HFFc6 (cell line): ENCODE data around the gene CAV3. TPM values are rescaled to one million over a fixed set of nuclear protein-coding genes. Genes with fewer than 3 reads are reported as not detected.
A peak's percentile ranks its signal among the peaks of the same experiment; 100 is the strongest.

ENCODE experiments used
- DNase-seq: peaks from one replicate; pipeline ENCODE4 v3.0.0-alpha.2; 2018
- H3K27ac Mint-ChIP-seq: 2 replicates; pipeline ENCODE4 v1.8.0; 2020; ENCODE audit warnings: mild to moderate bottlenecking, mixed read lengths
- H3K27me3 Mint-ChIP-seq: 2 replicates; pipeline ENCODE4 v1.8.0; 2021; ENCODE audit warnings: mild to moderate bottlenecking, moderate library complexity, mixed read lengths; ENCODE audit not compliant: insufficient read depth
- H3K36me3 Mint-ChIP-seq: 2 replicates; pipeline ENCODE4 v1.8.0; 2021; ENCODE audit warnings: low read depth, mixed read lengths
- H3K4me1 Mint-ChIP-seq: 2 replicates; pipeline ENCODE4 v1.8.0; 2020; ENCODE audit warnings: low read depth, mixed read lengths
- H3K4me3 Mint-ChIP-seq: 2 replicates; pipeline ENCODE4 v1.8.0; 2020; ENCODE audit warnings: mild to moderate bottlenecking, moderate library complexity, mixed read lengths
- H3K9me3 Mint-ChIP-seq: 2 replicates; pipeline ENCODE4 v1.8.0; 2020; ENCODE audit warnings: mild to moderate bottlenecking, mixed read lengths
- total RNA-seq, 6 experiments: library from RNA; stranded (reverse); fragmentation: NEBNext Ultra II Directional; extraction: Animal tissue kit (Norgen Biotek cat#: 25700); gene quantifications; 2 replicates in 1 of 6; 3 replicates in 5 of 6; pipeline ENCODE4 v1.2.3, GENCODE V29; 2021
- TF ChIP-seq, protein P1 (sequence below): fragments of 200-600 bp; sonication (generic); IDR thresholded peaks from 2 replicates; pipeline ENCODE4 v1.5.0; 2021; ENCODE audit warnings: antibody characterized with exemption, mild to moderate bottlenecking

CAV3 gene
- total RNA-seq, 6 experiments from 2014 or later: 0.25 TPM; not detected in 5

DNA sequence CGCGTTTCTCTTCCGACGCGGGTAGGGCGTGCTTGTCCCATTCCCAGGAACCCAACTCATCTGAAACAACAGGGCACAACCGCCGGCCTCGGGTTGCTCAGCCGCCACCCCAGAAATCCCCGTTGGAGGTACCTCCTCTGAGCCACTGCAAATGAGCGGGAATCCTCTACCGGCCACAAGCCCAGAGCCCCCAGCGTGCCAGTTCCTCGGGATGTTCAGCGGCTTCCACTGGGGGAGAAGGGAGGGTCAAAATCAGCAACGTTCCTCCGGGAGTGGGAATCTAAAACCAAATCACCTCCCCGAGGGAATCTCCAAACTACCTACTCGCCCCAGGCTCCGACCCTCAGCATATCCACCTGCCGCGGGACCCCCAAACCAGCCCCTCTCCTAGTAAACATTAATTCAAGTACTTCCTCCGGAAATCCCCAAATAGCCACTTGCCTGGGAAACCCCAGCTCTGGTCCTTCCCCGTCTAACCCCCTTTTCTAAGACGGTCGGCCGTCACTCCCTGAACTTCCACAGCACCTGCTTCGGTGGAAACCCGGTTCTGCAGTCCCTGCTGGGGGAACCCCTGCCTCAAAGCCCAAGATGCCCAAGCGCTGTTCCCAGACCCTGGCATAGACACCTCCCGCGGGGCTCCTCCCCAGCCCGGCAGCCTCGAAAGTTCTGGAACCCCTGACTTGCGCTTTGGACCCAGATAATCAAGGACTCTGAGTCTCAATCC lies 34.9 kb downstream of the CAV3 start:
- H3K9me3 Mint-ChIP-seq: peaks cover 26% of the 10 kb centered on the region; the same call in 1 of the 2 replicates
- TF ChIP-seq, protein P1, sequence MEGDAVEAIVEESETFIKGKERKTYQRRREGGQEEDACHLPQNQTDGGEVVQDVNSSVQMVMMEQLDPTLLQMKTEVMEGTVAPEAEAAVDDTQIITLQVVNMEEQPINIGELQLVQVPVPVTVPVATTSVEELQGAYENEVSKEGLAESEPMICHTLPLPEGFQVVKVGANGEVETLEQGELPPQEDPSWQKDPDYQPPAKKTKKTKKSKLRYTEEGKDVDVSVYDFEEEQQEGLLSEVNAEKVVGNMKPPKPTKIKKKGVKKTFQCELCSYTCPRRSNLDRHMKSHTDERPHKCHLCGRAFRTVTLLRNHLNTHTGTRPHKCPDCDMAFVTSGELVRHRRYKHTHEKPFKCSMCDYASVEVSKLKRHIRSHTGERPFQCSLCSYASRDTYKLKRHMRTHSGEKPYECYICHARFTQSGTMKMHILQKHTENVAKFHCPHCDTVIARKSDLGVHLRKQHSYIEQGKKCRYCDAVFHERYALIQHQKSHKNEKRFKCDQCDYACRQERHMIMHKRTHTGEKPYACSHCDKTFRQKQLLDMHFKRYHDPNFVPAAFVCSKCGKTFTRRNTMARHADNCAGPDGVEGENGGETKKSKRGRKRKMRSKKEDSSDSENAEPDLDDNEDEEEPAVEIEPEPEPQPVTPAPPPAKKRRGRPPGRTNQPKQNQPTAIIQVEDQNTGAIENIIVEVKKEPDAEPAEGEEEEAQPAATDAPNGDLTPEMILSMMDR: no peak
- H3K27me3 Mint-ChIP-seq: peaks cover 13% of the 10 kb centered on the region
- peaks cover 52% of the 10 kb centered on the region for H3K36me3 Mint-ChIP-seq
- H3K4me1 Mint-ChIP-seq: peaks cover 56% of the 10 kb centered on the region
- peak; percentile 40 for DNase-seq
- peak overlapping the region; percentile 91 for H3K27ac Mint-ChIP-seq
- peak overlapping the region; percentile 97 for H3K4me3 Mint-ChIP-seq

DNA sequence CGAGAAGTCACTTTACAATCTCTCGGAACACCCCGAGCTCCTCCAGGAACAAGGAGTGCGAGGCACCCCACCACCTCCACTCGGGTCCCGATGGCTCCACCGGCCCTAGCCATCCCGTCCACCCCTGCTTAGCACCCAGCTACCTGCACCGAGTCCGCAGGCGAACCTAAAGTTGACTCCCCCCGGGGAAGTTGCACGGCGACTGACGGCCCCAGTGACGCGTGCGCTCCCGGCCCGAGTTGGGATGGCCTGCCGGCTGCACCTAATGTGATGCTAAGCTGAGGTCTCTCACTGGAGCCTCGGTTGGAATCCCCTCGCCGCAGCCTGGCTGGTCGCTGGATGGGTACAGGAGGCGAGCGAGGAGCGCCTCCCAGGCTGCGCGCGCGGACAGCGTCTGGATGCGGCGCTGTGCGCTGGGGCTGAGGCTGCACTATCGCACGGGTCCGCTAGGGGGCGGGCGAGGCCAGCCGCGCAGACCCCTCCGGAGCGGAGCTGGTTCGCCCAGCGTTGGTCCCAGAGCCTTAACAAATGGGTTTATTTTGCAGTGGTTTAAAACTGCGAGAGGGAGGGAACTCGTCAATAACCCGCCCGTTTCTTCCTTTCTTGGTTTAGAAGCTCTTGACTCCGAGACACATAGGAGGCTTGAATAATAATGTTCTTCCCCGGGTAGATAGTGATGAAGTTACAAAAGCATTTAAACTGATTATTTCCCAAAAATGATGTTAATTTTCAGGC lies 35.7 kb downstream of the CAV3 start, which contains the start of gene OXTR:
Gene OXTR, minus strand, starts transcription at position 526 of the 735 bp plus-strand sequence. CDS start 1,426 bp downstream, outside the sequence.
- H3K4me3 Mint-ChIP-seq: peak within 1 kb of the TSS; percentile 97
- DNase-seq: peak; percentile 87
- TF ChIP-seq, protein P1: peak; percentile 100
- H3K27ac Mint-ChIP-seq: peak within 1 kb of the TSS; percentile 91
- peaks cover 44% of the 10 kb centered on the region for H3K36me3 Mint-ChIP-seq
- peaks cover 12% of the 10 kb centered on the region for H3K27me3 Mint-ChIP-seq
- H3K9me3 Mint-ChIP-seq: peaks cover 26% of the 10 kb centered on the region; the same call in 1 of the 2 replicates
- H3K4me1 Mint-ChIP-seq: peaks cover 55% of the 10 kb centered on the region

DNA sequence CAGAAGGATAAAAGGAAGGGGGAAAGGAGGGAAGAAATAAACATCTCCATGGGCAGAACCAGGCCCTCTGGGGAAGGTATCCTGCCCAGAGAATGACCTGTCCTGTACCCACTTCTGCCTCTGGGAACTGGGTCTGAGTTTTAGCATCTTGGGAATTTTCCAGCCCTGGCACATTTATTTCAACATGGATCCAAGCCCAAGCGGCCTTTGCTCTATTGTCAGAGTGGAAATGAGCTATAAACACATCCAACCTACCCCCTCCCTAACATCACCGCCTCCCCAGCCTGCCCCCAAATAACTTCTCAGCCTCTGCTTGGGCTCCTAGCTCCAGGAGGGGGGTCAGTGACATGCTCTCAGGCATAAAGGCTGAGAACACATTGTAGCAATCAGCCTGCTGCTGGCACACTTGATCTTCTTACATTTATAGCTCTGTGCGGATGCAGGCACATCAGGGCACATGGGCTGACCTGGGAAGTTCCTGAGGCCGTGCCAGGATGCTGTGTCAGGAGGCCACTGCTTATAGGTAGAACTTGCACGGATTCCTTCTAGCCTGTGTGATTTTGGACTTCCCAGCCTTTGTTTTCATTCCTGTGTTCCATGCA lies 40.4 kb downstream of the CAV3 start:
- H3K36me3 Mint-ChIP-seq: 0 out of 2 replicates have a peak, but pooled peaks cover under 1% of the 10 kb centered on the region
- H3K9me3 Mint-ChIP-seq: no peaks in the 10 kb centered on the region; the same call in 1 of the 2 replicates
- H3K27ac Mint-ChIP-seq: peak overlapping the region; percentile 37
- H3K4me1 Mint-ChIP-seq: peaks cover 71% of the 10 kb centered on the region
- no peak for DNase-seq
- no peak overlapping the region for H3K4me3 Mint-ChIP-seq
- H3K27me3 Mint-ChIP-seq: peaks cover 2% of the 10 kb centered on the region; the same call in 1 of the 2 replicates
- TF ChIP-seq, protein P1: no peak

DNA sequence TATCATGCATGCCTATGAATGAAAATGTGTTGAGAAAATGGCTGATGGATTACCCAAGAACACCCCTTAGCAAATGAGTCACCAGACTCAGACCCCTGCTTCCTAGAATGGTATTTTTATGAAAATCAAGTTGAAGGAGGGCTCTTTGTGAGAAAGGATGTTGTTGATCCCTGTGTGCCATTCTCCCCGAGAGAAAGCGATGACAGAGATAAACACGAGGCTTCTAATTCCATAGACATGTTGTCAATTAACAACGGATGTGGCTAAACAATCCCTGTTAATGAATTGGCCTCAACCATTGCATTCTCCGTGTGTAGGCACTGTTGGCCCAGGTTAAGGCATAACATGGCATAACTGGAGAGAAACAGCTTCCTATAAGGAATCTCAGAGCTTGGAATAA lies 41.6 kb downstream of the CAV3 start:
- no peaks in the 10 kb centered on the region for H3K9me3 Mint-ChIP-seq
- H3K27me3 Mint-ChIP-seq: peaks cover 2% of the 10 kb centered on the region; the same call in 1 of the 2 replicates
- no peak overlapping the region for H3K4me3 Mint-ChIP-seq
- peak overlapping the region; percentile 83 for H3K27ac Mint-ChIP-seq
- DNase-seq: no peak
- peaks cover 71% of the 10 kb centered on the region for H3K4me1 Mint-ChIP-seq
- TF ChIP-seq, protein P1: no peak
- H3K36me3 Mint-ChIP-seq: no peaks in the 10 kb centered on the region

DNA sequence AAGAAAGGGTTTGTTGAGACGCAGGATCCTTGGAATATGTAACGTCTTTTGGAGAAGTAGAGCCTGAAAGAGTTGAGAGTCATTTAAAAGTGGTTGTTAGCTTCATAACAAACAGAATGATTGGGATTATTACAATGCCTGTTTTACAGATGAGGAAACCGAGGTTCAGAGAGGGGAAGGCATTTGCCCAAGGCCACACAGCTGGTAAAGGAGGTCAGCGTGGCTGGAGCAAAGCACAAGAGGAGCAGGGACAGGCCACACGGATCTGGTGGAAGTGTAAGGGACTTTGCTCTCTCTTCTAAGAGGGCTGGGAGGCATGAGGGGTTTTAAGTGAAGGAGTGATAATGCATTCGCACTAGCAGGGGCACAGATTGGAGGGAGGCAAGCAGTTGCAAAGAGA lies 42.0 kb downstream of the CAV3 start:
- Mint-ChIP-seq H3K4me1 (peaks cover 66% of the 10 kb centered on the region), H3K4me3 (peak overlapping the region; percentile 56), H3K36me3 (no peaks in the 10 kb centered on the region), H3K27me3 (peaks cover 2% of the 10 kb centered on the region; the same call in 1 of the 2 replicates), H3K27ac (peak overlapping the region; percentile 83), H3K9me3 (no peaks in the 10 kb centered on the region)
- TF ChIP-seq, protein P1: no peak
- DNase-seq: no peak
